ENCODE results near the gene CEP85. TPM values are rescaled to one million over a fixed set of nuclear protein-coding genes. Genes with fewer than 3 reads are reported as not detected.

CEP85 gene, protein sequence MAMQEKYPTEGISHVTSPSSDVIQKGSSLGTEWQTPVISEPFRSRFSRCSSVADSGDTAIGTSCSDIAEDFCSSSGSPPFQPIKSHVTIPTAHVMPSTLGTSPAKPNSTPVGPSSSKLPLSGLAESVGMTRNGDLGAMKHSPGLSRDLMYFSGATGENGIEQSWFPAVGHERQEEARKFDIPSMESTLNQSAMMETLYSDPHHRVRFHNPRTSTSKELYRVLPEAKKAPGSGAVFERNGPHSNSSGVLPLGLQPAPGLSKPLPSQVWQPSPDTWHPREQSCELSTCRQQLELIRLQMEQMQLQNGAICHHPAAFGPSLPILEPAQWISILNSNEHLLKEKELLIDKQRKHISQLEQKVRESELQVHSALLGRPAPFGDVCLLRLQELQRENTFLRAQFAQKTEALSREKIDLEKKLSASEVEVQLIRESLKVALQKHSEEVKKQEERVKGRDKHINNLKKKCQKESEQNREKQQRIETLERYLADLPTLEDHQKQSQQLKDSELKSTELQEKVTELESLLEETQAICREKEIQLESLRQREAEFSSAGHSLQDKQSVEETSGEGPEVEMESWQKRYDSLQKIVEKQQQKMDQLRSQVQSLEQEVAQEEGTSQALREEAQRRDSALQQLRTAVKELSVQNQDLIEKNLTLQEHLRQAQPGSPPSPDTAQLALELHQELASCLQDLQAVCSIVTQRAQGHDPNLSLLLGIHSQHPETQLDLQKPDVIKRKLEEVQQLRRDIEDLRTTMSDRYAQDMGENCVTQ
- total RNA-seq, result 10 to 100 TPM; 48.7 to 49.1 TPM

DNA sequence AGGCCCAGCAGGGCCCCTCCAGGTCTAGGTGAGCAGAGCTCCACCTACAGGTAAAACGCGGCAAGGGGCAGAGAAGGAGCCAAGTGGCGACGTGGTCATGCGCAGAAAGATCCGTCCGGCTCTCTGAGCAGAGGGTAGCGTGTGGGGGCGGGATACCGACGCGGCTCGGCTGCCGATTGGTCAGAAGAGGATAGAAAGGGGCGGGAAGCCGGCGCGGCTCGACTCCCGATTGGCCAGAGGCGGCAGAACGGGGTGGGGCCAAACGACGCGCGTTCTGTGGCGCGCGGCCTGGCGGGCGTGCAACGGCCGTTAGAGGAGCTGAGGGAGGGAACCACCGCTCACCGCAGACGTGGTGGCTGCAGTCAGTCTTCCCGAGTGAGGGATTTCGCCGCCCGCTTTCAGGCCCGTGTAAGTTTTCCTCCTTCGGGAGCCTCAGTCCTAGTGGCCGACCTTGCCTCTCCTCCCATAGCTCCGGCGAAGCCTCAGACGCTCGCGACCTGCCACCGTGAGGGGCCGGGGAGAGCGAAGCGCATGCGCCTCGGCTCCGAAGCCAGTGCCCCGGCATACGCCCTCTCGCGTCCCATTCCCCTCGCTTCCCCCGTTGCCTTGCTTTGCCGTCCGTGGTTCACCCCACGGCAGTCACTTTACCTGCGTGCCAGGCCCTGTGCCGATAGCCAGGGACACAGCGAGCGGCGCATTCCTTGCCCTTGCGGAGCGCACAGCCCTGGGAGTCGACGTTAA lies at the start of gene CEP85:
TSS of gene CEP85 (plus strand) at position 298 of the 741 bp plus-strand sequence. CDS start 5,584 bp downstream, outside the sequence.
- peak; percentile 99 for DNase-seq
- ChIA-PET POLR2A (interaction anchor here (0.7 to 1.9 kb wide), 9 partner anchors 44 to 238 kb away, joined by 3 to 7 read pairs (median 3); partner anchors contain the start of genes CD52, DHDDS, ZNF593 and ZNF593OS), CTCF (interaction anchor here (0.7 to 5.5 kb wide), 77 partner anchors 7 to 475 kb away, joined by 3 to 74 read pairs (median 5); partner anchors contain the start of genes C1orf232, CATSPER4, CD52 and DHDDS)
- H3K36me3 Mint-ChIP-seq (ENCODE audit: low read depth), result peaks cover 26% of the 10 kb centered on the region
- H3K4me3 Mint-ChIP-seq, result peak within 1 kb of the TSS; percentile 97
- peaks cover 35% of the 10 kb centered on the region for H3K4me1 Mint-ChIP-seq (ENCODE audit: low read depth)
- peak within 1 kb of the TSS; percentile 93 for H3K27ac Mint-ChIP-seq
- no peaks in the 10 kb centered on the region for H3K27me3 Mint-ChIP-seq (ENCODE audit: low read depth)
- no peaks in the 10 kb centered on the region for H3K9me3 Mint-ChIP-seq (ENCODE audit: insufficient read depth)
- peak; percentile 96 for ATAC-seq

DNA sequence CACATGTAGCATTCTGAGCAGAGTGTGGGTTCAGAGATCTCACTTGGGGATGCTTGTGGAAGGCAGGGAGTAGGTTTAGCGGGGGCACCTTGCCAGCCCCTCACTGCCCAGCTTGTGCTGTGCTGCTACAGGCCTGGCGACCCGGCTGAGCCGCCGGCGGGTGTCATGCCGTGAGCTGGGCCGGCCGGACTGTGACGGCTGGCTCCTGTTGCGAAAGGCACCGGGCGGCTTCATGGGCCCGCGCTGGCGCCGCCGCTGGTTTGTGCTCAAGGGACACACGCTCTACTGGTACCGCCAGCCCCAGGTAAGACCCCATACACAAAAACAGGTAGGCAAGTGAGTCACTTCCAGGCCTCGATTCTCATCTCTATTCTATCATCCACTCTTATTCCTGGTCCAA lies 49.1 kb upstream of the CEP85 start:
- Mint-ChIP-seq H3K9me3 (ENCODE audit: insufficient read depth) (no peaks in the 10 kb centered on the region), H3K27me3 (ENCODE audit: low read depth) (no peaks in the 10 kb centered on the region)
- CTCF ChIA-PET, result no interaction called here

DNA sequence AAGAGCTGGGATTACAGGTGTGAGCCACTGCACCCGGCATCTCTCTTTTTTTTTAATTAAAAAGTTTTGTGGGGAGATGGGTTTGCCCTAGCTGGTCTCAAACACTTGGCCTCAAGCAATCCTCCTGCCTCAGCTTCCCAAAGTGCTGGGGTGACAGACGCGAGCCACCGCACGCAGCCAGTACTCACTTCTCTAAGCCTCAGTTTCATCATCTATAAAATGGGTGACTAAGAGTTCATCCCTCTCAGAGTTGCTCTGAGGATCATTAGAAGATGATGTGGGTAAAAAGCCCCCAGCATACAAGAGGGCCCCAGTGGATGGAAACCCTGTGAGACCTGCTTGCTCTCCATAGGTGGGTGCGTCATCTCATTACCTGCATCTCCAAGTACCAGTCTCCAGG lies 46.1 kb upstream of the CEP85 start:
- ChIA-PET CTCF (interaction anchor here (0.7 kb wide), 1 partner anchor 46 kb away, joined by 4 read pairs; the partner anchor contains the start of gene CEP85), POLR2A (no interaction called here)
- H3K36me3 Mint-ChIP-seq (ENCODE audit: low read depth), result no peaks in the 10 kb centered on the region
- DNase-seq, result no peak
- H3K4me1 Mint-ChIP-seq (ENCODE audit: low read depth), result peaks cover 6% of the 10 kb centered on the region
- no peaks in the 10 kb centered on the region for H3K9me3 Mint-ChIP-seq (ENCODE audit: insufficient read depth)
- H3K27me3 Mint-ChIP-seq (ENCODE audit: low read depth), result no peaks in the 10 kb centered on the region
- no peak overlapping the region for H3K27ac Mint-ChIP-seq
- ATAC-seq, result no peak
- H3K4me3 Mint-ChIP-seq, result no peak overlapping the region

More for the DNA sequence above, 49.1 kb upstream of the CEP85 start:
- no peaks in the 10 kb centered on the region for H3K4me1 Mint-ChIP-seq (ENCODE audit: low read depth)
- no peak overlapping the region for H3K27ac Mint-ChIP-seq
- no peak overlapping the region for H3K4me3 Mint-ChIP-seq
- DNase-seq (no peak), ATAC-seq (no peak)
- POLR2A ChIA-PET, result no interaction called here
- H3K36me3 Mint-ChIP-seq (ENCODE audit: low read depth), result no peaks in the 10 kb centered on the region

DNA sequence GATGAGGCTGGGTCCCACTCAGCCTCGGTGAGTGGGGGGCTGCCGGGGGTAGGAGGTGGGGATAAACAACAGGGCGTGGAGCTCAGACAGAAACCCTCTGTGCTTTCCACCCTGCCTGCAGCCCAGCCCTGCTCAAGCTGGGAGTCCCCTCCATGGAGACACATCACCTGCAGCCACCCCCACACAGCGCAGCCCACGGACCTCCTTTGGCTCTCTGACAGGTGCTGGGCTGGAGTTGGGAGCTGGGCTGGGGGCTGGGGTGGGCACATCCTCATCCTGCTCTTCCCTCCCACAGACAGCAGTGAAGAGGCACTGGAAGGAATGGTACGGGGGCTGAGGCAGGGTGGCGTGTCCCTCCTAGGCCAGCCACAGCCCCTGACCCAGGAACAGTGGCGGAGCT lies 45.5 kb upstream of the CEP85 start:
- no peaks in the 10 kb centered on the region for H3K9me3 Mint-ChIP-seq (ENCODE audit: insufficient read depth)
- H3K4me3 Mint-ChIP-seq, result no peak overlapping the region
- peaks cover 6% of the 10 kb centered on the region for H3K4me1 Mint-ChIP-seq (ENCODE audit: low read depth)
- ChIA-PET CTCF (interaction anchor here (1.0 to 2.4 kb wide), 2 partner anchors 19 to 46 kb away, joined by 3 to 9 read pairs; partner anchors contain the start of genes CEP85 and ZNF593), POLR2A (no interaction called here)
- H3K27ac Mint-ChIP-seq, result no peak overlapping the region
- ATAC-seq (no peak), DNase-seq (no peak)
- no peaks in the 10 kb centered on the region for H3K27me3 Mint-ChIP-seq (ENCODE audit: low read depth)
- H3K36me3 Mint-ChIP-seq (ENCODE audit: low read depth), result no peaks in the 10 kb centered on the region

DNA sequence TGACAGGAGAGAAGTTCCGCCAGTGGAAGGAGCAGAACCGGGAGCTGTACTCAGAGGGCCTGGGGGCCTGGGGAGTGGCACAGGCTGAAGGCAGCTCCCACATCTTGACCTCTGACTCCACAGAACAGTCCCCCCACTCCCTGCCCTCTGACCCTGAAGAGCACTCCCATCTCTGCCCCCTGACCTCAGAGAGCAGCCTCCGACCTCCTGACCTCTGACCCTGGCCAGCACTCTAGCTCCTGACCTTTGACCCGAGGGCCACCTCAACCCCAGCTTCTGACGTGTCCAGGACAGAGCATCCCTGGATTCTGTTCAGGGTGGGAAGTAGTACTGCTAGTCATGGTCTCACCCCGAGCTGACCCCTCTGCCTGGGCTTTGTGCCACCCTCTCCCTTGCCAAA lies 44.7 kb upstream of the CEP85 start:
- no peak for ATAC-seq
- H3K4me1 Mint-ChIP-seq (ENCODE audit: low read depth), result peaks cover 6% of the 10 kb centered on the region
- no peak overlapping the region for H3K27ac Mint-ChIP-seq
- no peaks in the 10 kb centered on the region for H3K27me3 Mint-ChIP-seq (ENCODE audit: low read depth)
- no peaks in the 10 kb centered on the region for H3K9me3 Mint-ChIP-seq (ENCODE audit: insufficient read depth)
- ChIA-PET POLR2A (no interaction called here), CTCF (interaction anchor here (1.0 to 2.4 kb wide), 4 partner anchors 19 to 45 kb away, joined by 3 to 13 read pairs (median 6); partner anchors contain the start of genes CEP85 and ZNF593)
- H3K36me3 Mint-ChIP-seq (ENCODE audit: low read depth), result no peaks in the 10 kb centered on the region
- H3K4me3 Mint-ChIP-seq, result no peak overlapping the region
- no peak for DNase-seq

DNA sequence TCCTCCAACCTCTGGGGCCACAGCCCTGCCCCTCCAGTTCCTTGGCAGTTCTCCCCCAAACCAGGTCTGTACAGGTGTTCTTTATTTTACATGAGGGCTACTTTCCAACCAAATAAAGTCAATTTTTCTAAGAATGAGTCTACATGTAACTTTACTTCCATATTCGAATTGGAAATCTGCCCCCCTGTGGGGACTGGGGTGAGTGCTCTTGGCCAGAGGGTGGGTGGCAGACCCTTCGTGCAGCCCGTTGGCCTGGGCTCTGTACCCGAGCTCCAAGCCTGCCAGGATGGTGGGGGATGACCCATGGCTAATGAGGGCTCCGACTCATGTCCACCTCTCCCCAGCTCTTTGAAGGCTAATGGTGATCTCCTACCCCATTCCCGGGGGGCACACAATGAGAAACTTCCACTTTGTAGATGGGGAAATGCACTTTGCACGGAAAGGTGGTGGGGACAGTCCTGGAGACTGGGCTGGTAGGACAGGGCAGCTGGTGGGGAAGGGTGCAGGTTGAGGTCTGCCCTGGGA lies 44.2 kb upstream of the CEP85 start:
- Mint-ChIP-seq H3K36me3 (ENCODE audit: low read depth) (no peaks in the 10 kb centered on the region), H3K27me3 (ENCODE audit: low read depth) (no peaks in the 10 kb centered on the region), H3K9me3 (ENCODE audit: insufficient read depth) (no peaks in the 10 kb centered on the region), H3K4me3 (no peak overlapping the region), H3K4me1 (ENCODE audit: low read depth) (peaks cover 6% of the 10 kb centered on the region), H3K27ac (no peak overlapping the region)
- POLR2A ChIA-PET, result interaction anchor here (0.5 kb wide), 1 partner anchor 44 kb away, joined by 3 read pairs; the partner anchor contains the start of gene CEP85
- CTCF ChIA-PET, result interaction anchor here (1.0 to 2.4 kb wide), 3 partner anchors 20 to 44 kb away, joined by 3 to 13 read pairs (median 9); partner anchors contain the start of genes CEP85 and ZNF593
- DNase-seq, result no peak
- ATAC-seq, result no peak

DNA sequence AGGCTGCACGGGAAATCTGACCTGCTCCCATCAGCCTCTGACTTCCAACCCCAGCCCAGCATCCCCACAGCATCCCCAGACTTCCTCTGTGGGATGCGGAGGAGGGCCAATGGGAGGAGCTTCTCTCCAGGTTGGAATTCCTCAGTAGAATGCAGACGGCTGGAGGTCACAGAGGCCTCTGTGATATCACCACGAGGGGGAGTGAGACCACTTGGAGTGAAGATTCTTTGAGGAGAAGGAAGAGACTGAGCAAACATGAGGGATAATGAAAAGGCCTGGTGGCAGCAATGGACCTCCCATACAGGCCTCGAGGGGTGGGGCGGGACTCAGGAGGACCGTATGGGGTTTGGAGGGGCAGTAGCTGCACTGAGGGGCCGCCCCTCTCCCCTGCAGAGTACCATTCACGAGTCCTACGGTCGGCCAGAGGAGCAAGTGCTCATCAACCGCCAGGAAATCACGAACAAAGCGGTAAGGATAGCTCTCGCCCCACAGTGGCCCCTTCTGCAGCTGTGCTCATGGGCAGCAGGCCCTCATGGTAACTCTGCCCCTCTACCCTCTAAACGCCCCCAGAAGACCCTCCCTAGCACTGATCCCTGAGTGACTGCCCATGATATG lies 43.5 kb upstream of the CEP85 start, which contains the start of gene CATSPER4:
TSS of gene CATSPER4 (plus strand) at position 230 of the 615 bp plus-strand sequence. CDS start at position 256, 26 bp downstream.
- Mint-ChIP-seq H3K27ac (peak within 1 kb of the TSS; percentile 70), H3K4me3 (no peak within 1 kb of the TSS), H3K36me3 (ENCODE audit: low read depth) (no peaks in the 10 kb centered on the region), H3K4me1 (ENCODE audit: low read depth) (peaks cover 6% of the 10 kb centered on the region), H3K27me3 (ENCODE audit: low read depth) (peaks cover 2% of the 10 kb centered on the region), H3K9me3 (ENCODE audit: insufficient read depth) (no peaks in the 10 kb centered on the region)
- no peak for DNase-seq
- ChIA-PET CTCF (interaction anchor here (1.4 to 2.4 kb wide), 2 partner anchors 21 to 43 kb away, joined by 9 to 13 read pairs; partner anchors contain the start of genes CEP85 and ZNF593), POLR2A (interaction anchor here (0.5 kb wide), 1 partner anchor 44 kb away, joined by 3 read pairs; the partner anchor contains the start of gene CEP85)
- ATAC-seq, result no peak

DNA sequence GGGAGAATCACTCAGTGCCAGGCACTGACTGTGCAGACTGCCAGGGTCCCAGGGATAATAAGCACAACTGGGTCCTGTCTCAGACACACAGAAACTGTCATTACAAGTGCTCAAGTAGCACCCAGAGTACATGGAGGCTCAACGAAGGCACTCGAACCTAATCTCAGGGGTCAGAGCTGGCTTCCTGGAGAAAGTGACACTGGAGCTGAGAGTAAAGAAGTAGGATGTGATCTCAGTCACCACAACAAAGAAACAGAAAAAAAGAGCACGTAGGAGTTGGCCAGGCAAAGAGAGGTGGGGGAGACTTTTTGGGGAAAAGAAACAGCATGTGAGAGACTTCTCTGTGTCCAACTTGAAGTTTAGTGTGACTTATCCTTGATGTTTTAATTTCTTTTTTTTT lies 42.3 kb upstream of the CEP85 start:
- ChIA-PET POLR2A (interaction anchor here (0.6 kb wide), 1 partner anchor 26 kb away, joined by 3 read pairs; no protein-coding TSS in a partner anchor), CTCF (interaction anchor here (1.0 to 1.2 kb wide), 2 partner anchors 13 to 22 kb away, joined by 3 to 5 read pairs; partner anchors contain the start of gene ZNF593)
- Mint-ChIP-seq H3K36me3 (ENCODE audit: low read depth) (no peaks in the 10 kb centered on the region), H3K4me1 (ENCODE audit: low read depth) (peaks cover 6% of the 10 kb centered on the region), H3K27me3 (ENCODE audit: low read depth) (peaks cover 2% of the 10 kb centered on the region), H3K4me3 (no peak overlapping the region), H3K9me3 (ENCODE audit: insufficient read depth) (no peaks in the 10 kb centered on the region), H3K27ac (peak overlapping the region; percentile 70)
- ATAC-seq (peak; percentile 60), DNase-seq (peak; percentile 49)

DNA sequence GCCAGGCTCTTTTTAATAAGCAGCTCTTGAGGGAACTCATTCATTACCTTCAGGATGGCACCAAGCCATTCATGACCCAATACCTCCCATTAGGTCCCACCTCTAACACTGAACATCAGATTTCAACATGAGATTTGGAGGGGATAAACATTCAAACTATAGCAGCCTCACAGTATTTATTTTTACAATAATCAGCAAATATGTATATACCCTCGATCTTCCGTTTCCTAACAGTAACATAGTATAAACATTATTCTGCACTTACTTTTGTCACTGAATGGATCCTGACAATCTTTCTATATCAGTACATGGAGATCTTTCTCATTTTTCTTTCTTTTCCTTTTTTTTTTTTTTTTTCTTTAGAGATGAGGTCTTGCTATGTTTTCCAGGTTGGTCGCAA lies 38.2 kb upstream of the CEP85 start:
- no peaks in the 10 kb centered on the region for H3K9me3 Mint-ChIP-seq (ENCODE audit: insufficient read depth)
- H3K36me3 Mint-ChIP-seq (ENCODE audit: low read depth), result no peaks in the 10 kb centered on the region
- DNase-seq (no peak), ATAC-seq (no peak)
- no peak overlapping the region for H3K27ac Mint-ChIP-seq
- H3K4me1 Mint-ChIP-seq (ENCODE audit: low read depth), result peaks cover 11% of the 10 kb centered on the region
- CTCF ChIA-PET, result interaction anchor here (0.6 kb wide), 1 partner anchor 15 kb away, joined by 3 read pairs; no protein-coding TSS in a partner anchor
- POLR2A ChIA-PET, result no interaction called here
- H3K27me3 Mint-ChIP-seq (ENCODE audit: low read depth), result peaks cover 6% of the 10 kb centered on the region
- no peak overlapping the region for H3K4me3 Mint-ChIP-seq

DNA sequence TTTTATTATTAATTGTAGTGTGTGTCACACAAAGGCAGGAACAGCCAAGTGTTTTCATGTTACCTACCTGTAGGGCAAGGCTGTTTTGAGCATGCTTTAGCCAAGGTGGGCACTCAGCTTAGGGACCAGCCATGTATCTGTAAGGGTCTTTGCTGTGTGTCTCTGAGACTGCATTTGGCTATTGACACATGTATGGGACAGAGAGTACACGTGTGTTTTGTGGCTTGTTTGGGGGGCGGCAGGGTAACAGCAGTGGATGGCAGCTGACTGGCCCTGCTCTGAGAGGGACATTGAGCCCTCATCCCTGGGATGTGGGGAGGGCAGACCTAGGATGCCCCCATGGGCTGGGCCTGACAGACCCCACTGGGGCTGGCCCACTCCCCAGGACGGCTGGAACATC lies 36.7 kb upstream of the CEP85 start:
- H3K4me1 Mint-ChIP-seq (ENCODE audit: low read depth), result peaks cover 20% of the 10 kb centered on the region
- H3K9me3 Mint-ChIP-seq (ENCODE audit: insufficient read depth), result no peaks in the 10 kb centered on the region
- POLR2A ChIA-PET, result no interaction called here
- DNase-seq (no peak), ATAC-seq (no peak)
- H3K27ac Mint-ChIP-seq, result no peak overlapping the region
- no peak overlapping the region for H3K4me3 Mint-ChIP-seq
- peaks cover 6% of the 10 kb centered on the region for H3K27me3 Mint-ChIP-seq (ENCODE audit: low read depth)
- no peaks in the 10 kb centered on the region for H3K36me3 Mint-ChIP-seq (ENCODE audit: low read depth)
- CTCF ChIA-PET, result interaction anchor here (1.5 kb wide), 1 partner anchor 52 kb away, joined by 3 read pairs; no protein-coding TSS in a partner anchor

Measured in activated CD8-positive, alpha-beta T cell treated with anti-CD3 and anti-CD28 coated beads, Interleukin-2, amount 10 ng/mL, durations not matched to agents 7 days and 5 days (primary cell).